Omental fat pad (tissue), 4 donors: ENCODE results near the gene HDAC8. TPM values are rescaled to one million over a fixed set of nuclear protein-coding genes. Genes with fewer than 3 reads are reported as not detected.
"Not testable (repeated sequence)": the region's sequence is repeated elsewhere in the genome, so short reads cannot be mapped to it uniquely, and the experiment has no call there.

Source experiments
- ATAC-seq: fragments of 150-250 bp; one replicate; pipeline ENCODE4 v1.9.1; 2016; ENCODE audit warnings: mild to moderate bottlenecking, moderate library complexity; ENCODE audit not compliant: low FRiP score
- DNase-seq: peaks from one replicate; pipeline ENCODE4 v3.0.0-alpha.2; 2019; ENCODE audit warnings: low spot score
- total RNA-seq, 4 donors: library from RNA; depleted of rRNA; stranded (reverse); fragments of >200 nt; gene quantifications; one replicate each; pipeline ENCODE4 v1.1.0, GENCODE V29; 2016
- TF ChIP-seq, protein P1 (sequence below), 3 donors: fragments of 450-650 bp; IDR thresholded peaks; one replicate each; pipeline ENCODE4 v1.5.1; 2016 to 2017; ENCODE audit warnings: antibody characterized with exemption in 3 of 3, mild to moderate bottlenecking in 3 of 3, moderate library complexity in 2 of 3

The HDAC8 gene
- total RNA-seq, 4 donors from 2014 or later: 24.9 to 41.3 (median 30.5) TPM

DNA sequence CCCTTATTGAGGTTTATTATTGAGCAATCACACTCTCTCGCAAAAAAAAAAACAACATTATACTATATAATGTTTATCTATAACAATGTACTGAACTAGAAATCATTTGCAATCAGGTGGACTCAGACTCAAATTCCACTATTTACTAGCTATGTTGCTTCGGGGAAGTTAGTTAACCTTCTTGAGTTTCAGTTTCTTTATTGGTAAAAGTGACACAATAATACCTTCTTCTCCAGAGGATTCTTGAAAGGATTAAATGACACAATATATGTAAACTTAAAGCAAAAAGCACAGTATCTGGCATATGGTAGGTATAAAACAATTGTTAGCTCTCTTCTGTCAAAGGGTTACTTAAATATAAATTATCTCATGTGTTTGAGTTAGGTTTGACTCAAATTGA is 31.5 kb upstream of the HDAC8 start:
- TF ChIP-seq, protein P1, sequence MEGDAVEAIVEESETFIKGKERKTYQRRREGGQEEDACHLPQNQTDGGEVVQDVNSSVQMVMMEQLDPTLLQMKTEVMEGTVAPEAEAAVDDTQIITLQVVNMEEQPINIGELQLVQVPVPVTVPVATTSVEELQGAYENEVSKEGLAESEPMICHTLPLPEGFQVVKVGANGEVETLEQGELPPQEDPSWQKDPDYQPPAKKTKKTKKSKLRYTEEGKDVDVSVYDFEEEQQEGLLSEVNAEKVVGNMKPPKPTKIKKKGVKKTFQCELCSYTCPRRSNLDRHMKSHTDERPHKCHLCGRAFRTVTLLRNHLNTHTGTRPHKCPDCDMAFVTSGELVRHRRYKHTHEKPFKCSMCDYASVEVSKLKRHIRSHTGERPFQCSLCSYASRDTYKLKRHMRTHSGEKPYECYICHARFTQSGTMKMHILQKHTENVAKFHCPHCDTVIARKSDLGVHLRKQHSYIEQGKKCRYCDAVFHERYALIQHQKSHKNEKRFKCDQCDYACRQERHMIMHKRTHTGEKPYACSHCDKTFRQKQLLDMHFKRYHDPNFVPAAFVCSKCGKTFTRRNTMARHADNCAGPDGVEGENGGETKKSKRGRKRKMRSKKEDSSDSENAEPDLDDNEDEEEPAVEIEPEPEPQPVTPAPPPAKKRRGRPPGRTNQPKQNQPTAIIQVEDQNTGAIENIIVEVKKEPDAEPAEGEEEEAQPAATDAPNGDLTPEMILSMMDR (IDR thresholded peaks at IDR 0.05): no peak
- ATAC-seq (no peak), DNase-seq (no peak)

DNA sequence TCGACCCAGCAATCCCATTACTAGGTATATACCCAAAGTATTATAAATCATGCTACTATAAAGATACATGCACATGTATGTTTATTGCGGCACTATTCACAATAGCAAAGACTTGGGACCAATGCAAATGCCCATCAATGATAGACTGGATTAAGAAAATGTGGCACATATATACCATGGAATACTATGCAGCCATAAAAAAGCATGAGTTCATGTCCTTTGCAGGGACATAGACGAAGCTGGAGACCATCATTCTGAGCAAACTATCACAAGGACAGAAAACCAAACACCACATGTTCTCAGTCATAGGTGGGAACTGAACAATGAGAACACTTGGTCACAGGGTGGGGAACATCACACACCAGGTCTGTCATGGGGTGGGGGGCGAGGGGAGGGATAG is 18.4 kb upstream of the HDAC8 start:
- DNase-seq, ATAC-seq: not testable (repeated sequence)

DNA sequence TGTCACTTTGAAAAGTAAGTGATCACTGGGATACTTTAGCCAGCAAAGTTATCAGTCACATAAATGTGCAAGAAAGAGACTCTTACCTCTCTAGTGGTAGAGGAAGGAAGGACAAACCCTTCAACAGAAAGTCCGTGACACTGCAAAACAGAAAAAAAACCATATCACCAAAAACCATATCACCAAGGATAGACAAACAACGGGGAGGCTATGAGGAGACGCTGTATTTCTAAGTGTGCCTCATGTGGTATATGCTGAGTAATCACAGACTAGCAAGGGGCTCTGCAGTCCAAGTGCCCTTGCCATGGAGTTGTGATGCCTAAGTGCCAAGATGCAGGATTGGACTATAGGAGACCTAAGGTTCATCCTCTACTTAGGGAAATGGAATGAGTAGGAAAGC is 11.5 kb upstream of the HDAC8 start:
- TF ChIP-seq, protein P1 (IDR thresholded peaks at IDR 0.05): no peak
- DNase-seq: no peak
- ATAC-seq: no peak

DNA sequence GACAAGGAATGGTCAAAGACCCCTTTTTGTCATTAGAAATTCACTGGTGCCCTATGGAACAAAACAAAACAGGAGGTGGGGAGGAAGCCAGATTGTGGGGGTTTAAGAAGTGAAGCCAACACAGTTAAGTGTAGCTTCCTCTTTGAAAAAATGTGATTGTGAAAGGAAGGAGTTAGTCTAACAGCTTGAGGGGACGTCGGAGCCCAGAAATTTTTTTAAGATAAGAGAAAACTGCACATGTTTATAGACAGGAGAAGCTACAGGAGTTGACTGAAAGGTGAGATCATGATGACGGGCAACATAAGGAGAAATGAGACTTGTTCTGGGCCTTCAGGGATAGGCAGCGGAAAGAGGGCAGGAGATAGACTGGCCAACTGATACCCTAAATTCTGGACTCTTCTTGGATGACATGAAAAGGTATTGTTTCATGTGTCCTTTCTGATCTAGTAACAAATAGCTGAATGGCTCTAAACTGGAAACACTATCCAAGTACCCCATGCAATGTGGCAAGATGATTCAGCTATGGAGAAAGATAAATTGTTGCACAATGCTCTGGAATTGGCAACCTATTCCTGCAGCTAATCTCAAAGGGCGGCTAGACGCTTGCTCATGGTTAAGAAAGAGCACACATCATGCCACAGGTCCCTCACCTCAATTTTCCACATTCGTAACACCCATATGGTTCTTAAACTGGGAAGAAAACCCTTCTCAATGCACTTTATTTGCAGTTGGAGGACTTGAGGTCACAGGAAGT is 3.7 kb upstream of the HDAC8 start:
- TF ChIP-seq, protein P1 (IDR thresholded peaks at IDR 0.05): no peak
- DNase-seq (no peak), ATAC-seq (peak; percentile 79)

DNA sequence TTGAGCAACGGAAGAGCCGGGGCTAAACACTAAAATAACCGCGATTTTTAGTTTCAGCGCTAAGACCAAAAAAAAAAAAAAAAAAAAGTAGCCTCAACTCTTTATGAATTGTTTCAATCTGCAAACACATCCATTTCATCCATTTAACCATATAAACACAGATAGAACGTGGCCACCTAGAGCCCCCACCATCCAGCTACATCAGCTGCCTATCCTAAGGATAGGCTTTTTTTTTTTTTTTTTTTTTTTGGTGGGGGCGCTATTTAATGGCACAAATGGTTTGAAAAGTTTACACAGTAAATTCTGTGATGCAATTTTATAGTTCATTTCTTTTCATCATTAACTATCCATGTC is 492 bp upstream of the HDAC8 start:
- TF ChIP-seq, protein P1 (IDR thresholded peaks at IDR 0.05): no peak
- ATAC-seq: no peak

DNA sequence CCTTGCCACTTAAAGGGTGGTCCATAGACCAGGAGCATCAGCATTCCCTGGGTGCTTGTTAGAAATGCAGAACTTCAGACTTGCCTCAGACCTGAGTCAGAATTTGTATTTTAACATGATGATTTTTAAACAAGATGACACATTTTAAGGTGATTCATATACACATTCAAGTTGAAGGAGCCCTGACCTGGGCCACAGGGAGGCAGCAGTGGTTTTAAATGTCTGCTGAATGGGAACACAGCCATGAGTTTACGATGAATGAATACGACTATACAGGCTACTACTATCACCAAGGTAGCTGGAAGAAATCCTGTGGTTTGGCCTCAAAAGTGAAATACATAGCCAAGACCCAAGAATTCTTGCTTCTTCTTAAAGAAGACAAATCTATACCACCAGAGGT is 2.9 kb downstream of the HDAC8 start:
- DNase-seq (no peak), ATAC-seq (no peak)
- TF ChIP-seq, protein P1 (IDR thresholded peaks at IDR 0.05): no peak

More for the DNA sequence above, 492 bp upstream of the HDAC8 start:
- no peak for DNase-seq

DNA sequence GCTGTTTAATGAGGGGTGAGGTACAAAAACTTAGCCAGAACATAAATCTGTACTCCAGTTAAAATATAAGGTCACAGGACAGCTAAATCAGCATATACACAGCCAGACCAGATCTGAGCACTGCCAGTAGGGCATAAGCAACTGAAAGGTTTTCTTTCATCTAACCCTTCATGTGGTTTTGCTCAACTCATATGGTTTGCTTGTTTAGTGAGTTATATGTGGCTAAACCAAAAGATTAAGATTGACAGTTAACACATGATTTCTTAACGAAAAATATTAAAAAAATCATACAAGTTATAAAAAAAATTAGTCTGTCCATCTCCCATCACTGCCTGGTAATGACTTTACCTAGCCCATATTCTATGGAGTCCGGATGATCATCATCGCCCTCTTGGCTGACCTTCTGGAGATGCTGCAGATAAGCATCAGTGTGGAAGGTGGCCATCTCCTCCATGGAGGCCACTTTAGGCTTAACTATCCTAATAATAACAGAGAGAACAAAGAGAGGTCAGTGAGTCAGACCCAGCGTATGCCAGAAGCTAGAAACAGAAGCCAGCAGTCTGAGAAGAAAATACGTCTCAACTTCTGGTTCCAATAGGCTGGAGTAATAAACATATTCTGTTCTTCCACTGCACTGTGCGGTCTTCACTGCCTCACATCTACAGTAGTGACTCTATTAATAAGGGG is 4.1 kb downstream of the HDAC8 start:
- TF ChIP-seq, protein P1 (IDR thresholded peaks at IDR 0.05): no peak
- DNase-seq (no peak), ATAC-seq (no peak)
